GM18873 (cell line): ENCODE results near the gene METTL27.
"Not testable (repeated sequence)": the region's sequence is repeated elsewhere in the genome, so short reads cannot be mapped to it uniquely, and the experiment has no call there.

Experiments used
- ATAC-seq: cut with Tn5 transposase; IDR thresholded peaks from one replicate; pipeline ENCODE4 v1.9.1; 2021; ENCODE audit warnings: mild to moderate bottlenecking, moderate library complexity, moderate number of reproducible peaks; ENCODE audit not compliant: unreplicated experiment, low FRiP score

The METTL27 gene

DNA sequence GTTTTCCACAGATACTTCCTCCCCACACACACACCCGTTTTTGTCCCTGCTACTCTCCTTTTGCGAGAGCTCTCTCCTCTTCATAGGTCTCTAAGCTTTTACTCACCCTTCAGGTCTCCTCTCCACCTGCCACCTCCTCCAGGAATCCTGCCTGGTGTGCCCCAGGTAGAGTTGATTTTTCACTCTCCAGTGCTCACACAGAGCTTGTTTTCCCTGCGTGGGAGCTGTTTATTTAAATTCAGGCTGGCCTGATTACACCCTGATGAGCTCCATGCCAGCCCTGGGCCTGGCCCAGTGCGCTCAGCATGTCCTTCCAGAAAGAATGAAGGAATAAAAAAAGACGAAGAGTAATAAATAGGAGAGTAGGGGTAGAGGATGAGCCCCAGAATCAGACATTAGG, 19.1 kb downstream of the METTL27 start:
- no peak for ATAC-seq

DNA sequence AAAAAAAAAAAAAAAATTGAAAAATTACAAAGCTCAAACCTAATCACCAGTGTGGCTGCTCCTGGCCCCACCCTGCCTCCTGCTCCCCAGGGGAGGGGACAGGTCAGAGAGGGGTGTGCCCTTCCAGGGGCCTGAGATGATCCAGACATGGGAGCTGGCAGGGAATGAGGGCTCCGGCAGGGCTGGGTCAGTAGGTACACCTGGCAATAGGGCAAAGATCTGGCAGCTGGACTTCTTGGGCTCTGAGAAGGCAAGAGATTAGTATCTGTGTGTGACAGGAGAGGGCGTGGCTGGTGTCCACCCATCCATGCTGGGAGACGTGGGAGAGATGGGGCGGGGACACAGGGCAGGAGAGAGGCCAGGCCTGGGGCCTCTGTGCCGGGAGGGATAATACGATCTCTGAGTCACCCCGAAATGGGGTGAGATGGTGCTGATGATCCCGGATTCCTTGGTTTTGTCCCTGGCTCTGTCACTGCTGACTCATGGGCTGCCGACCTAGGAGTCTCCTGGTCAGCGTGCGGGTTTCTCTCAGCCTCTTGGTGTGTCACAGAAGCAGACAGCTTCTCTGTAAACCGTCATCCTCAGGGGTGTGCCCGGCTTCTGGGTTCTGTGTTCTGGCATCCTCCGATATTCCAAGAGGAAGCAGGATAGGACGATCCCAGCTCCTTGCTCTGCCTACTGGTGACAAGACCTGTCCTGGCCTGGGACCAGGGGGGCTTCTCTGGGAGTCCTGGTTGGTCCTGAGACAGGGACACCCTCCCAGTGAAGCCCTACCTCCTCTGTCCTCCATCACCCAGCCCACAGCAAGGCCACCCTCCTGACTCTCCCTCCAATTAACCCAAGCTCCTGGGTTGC, 19.8 kb downstream of the METTL27 start:
- ATAC-seq = no peak

- not testable (repeated sequence) for ATAC-seq
Measured at GRCh38 chr7:73821597-73822285, 20.6 kb downstream of the METTL27 start.

- no peak for ATAC-seq
Measured at GRCh38 chr7:73820013-73820412, 22.3 kb downstream of the METTL27 start.

- no peak for ATAC-seq
Measured at GRCh38 chr7:73817121-73817520, 25.2 kb downstream of the METTL27 start.

GRCh38 chr7:73815436-73815835, 26.9 kb downstream of the METTL27 start:
- no peak for ATAC-seq

DNA sequence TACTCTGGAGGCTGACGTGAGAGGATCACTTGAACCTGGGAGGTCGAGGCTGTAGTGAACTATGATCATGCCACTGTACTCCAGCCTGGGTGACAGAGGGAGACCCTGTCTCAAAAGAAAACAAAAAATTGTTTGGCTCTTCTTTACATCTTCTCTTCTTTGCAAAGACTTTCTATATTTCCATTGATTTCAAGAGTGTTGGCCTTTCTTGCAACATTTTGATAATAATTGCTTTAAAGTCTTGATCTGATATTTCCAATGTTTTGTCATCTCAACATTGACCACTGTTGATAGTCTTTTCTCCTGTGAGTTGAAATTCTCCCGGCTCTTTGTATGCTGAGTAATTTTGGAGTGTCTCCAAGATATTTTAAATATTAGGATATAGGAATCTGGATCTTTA, 29.3 kb downstream of the METTL27 start:
- ATAC-seq = no peak

DNA sequence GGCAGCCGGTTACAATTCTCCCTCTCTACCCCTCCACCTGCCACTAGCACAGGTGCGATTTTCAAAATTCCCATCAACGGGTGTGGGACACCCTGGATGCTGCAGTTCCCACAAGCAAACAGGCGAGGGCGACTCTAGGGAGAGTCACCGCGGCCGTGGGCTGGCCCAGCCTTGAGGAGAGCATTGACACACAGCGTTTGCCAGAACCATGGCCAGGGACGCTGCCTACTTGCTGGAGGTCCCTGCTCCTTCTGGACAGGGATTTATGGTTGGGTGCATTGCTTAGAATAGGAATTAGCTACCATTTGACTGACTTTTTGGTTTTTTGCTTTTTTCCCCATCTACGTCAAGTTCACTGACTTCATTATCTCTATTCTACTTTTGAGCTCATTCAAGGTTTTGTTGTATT, 30.6 kb downstream of the METTL27 start:
- ATAC-seq = no peak

DNA sequence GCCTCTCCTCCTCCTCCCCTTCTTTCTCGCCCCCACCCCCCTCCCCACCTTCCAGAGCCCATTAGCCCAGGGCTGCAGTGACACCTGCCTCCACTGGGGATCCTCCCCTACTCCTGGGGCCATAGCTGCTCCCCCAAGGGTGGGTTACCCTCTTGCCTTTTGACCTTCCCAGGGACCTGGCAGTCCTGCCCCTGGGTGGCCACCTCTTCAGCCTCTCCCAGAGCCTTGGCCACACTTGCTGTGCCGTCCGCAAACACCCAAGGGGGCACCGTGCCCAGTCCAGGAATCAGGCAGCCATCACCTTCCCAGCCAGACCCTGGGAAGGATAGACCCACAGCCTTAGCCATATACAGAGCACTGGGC, 31.3 kb downstream of the METTL27 start:
- no peak for ATAC-seq

DNA sequence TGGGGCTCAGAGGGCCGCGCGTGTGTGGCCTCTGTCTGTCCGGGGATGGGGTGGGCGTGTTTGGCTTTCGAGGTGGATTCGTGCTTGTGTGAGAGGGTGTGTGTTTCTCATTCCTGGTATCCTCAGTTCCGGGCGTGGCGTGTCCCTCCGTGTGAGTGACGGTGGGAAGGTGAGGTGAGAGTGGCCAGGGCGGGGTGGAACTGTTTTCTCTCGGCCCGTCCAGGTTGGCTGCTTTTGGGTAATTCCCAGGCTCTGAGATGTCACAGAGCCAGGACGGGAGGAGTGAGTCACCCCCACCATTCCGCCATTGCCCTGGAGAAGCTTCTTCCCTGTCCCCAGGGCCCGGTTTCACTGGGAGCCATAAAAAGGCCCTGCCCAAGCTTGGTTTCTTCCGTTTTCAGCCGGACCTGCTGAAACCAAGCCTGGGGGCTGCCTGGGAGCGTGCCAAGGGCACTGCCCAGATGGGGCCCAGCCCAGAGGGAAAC, 32.8 kb downstream of the METTL27 start:
- no peak for ATAC-seq

DNA sequence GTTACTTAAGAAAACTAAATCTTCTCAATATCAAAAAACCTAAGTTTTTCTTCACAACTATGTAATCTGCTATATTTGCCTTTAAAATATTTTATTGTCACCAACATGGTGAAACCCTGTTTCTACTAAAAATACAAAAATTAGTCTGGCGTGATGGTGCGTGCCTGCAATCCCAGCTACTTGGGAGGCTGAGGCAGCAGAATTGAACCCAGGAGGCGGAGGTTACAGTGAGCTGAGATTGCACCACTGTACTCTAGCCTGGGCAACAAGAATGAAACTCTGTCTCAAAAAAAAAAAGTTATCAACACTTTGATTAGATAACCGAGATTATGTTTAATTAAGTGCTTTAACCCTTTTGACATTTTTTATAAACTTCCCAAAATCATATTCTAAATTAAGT, 39.9 kb downstream of the METTL27 start:
- no peak for ATAC-seq

- ATAC-seq = no peak
Measured at GRCh38 chr7:73801577-73801976, 40.7 kb downstream of the METTL27 start.

DNA sequence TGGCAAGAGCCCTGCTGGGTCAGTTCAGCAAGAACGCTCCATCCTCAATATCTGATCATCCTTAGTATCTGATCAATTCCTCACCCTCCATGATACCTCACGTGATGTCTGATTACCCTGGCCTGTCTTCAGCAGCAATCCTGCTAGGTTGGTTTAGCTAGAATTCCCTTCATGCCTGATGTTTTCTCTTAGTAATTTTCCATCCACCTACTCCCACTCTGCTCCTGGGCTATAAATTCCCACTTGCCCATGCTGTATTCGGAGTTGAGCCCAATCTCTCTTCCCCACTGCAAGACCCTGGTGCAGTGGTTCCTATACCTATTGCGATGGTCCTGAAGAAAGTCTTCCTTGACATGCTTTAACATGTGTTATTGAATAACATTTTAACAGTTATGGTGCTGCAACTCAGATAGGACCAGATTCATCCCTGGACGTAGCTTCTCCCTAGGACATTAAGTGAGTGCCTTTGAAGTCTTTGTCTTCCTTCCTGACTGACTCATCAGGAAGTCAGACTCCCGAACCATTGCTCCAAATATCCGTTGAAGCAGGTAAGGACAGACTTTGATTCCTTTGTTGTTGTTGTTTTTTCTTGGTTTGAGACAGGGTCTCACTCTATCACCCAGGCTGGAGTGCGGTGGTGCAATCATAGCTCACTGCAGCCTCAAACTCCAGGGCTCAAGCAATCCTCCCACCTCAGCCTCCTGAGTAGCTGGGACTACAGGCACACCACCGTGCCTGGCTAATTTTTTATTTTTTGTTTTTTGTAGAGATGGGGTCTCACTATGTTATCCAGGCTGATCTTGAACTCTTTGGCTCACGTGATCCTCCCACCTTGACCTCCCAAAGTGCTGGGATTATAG, 42.8 kb downstream of the METTL27 start:
- no peak for ATAC-seq

DNA sequence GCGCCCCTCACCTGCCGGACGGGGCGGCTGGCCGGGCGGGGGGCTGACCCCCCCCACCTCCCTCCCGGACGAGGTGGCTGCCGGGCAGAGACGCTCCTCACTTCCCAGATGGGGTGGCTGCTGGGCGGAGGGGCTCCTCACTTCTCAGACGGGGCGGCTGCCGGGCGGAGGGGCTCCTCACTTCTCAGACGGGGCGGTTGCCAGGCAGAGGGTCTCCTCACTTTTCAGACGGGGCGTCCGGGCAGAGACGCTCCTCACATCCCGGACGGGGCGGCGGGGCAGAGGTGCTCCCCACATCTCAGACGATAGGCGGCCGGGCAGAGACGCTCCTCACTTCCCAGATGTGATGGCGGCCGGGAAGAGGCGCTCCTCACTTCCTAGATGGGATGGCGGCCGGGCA, 45.1 kb downstream of the METTL27 start:
- not testable (repeated sequence) for ATAC-seq

- ATAC-seq = not testable (repeated sequence)
Measured at GRCh38 chr7:73796656-73797055, 45.7 kb downstream of the METTL27 start.

DNA sequence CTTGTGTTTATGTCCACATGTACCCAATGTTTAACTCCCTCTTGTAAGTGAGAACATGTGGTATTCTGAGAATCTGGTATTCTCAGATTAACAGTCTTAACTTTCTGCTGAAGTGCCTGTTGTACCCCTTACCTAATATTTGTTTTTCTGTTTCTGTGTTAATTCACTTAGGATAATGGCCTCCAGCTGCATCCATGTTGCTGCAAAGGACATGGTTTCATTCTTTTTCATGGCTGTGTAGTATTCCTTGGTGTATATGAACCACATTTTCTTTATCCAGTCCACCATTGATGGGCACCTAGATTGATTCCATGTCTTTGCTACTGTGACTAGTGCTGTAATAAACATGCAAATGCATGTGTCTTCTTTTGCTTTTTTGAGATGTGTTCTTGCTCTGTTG, 47.1 kb downstream of the METTL27 start:
- ATAC-seq = not testable (repeated sequence)

GRCh38 chr7:73791170-73791690, 51.1 kb downstream of the METTL27 start:
- ATAC-seq = not testable (repeated sequence)

DNA sequence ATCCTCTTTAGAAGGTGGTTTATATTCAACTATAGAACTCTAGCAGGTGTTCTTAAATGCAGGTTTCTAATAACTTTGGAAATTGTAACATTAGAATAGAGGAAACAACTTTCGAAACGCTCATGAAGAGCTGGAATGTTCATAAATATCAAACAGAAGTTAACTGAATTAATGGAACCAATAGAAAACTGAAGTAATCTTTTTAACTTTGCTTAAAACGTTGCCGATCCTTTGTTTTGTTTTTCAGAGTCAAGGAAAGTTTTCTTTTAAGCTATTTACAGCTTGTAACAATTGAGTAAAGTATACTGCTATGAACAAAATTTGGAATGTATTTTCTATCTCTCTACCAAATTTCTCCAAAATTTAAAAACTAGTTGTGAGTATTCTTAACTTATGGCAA, 53.3 kb downstream of the METTL27 start:
- no peak for ATAC-seq

DNA sequence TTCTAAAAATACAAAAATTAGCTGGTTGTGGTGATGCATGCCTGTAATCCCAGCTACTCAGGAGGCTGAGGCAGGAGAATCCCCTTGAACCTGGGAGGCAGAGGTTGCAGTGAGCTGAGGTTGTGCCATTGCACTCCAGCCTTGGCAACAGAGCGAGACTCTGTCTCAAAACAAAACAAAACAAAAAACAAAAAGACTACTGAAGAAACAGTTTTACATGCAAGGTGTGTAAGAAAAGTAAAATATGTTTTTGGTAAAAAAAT, 54.6 kb downstream of the METTL27 start:
- not testable (repeated sequence) for ATAC-seq

DNA sequence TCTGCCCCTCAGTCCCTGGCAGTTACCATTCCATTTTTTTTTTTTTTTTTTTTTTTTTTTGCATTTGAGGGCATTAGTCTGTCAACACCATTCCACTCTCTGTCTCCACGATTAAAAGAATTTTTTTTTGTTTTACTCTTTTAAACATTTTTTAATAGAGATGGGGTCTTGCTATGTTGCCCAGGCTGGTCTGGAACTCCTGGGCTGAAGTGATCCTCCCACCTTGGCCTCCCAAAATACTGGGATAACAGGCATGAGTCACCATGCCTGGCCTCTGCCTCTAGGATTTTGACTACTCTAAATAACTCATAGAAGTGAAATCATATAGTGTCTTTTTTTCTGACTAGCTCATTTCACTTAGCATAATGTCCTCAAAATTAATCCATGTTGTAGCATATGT, 55.7 kb downstream of the METTL27 start:
- ATAC-seq = no peak
